ENCODE data around the gene LDLRAD3.

Gene LDLRAD3

GRCh38 chr11:36077368-36077767 lies 133.5 kb downstream of the LDLRAD3 start:
- peaks cover 25% of the 10 kb centered on the region for H3K4me1 ChIP-seq (ENCODE audit: control insufficient read depth, insufficient read depth, low read length, poor library complexity, severe bottlenecking)
- no peak overlapping the region for H3K4me3 ChIP-seq (ENCODE audit: extremely low read depth, insufficient read depth, low read length, poor library complexity, severe bottlenecking)
- peaks cover 14% of the 10 kb centered on the region for H3K9me3 ChIP-seq (ENCODE audit: control insufficient read depth, low read length)
- peaks cover 10% of the 10 kb centered on the region for H3K36me3 ChIP-seq (ENCODE audit: control insufficient read depth, insufficient read depth, low read length)
- 97 to 100% methylated on average over 4 of the region's 4 CpGs for WGBS, 2 experiments (ENCODE audit: insufficient coverage in 2 of 2)
- no peak overlapping the region for H3K27ac ChIP-seq (ENCODE audit: low read depth, low read length, severe bottlenecking)

GRCh38 chr11:36077886-36078685 lies 134.2 kb downstream of the LDLRAD3 start:
- Histone ChIP-seq H3K4me3 (ENCODE audit: extremely low read depth, insufficient read depth, low read length, poor library complexity, severe bottlenecking) (no peak overlapping the region), H3K9me3 (ENCODE audit: control insufficient read depth, low read length) (peaks cover 14% of the 10 kb centered on the region), H3K4me1 (ENCODE audit: control insufficient read depth, insufficient read depth, low read length, poor library complexity, severe bottlenecking) (peaks cover 18% of the 10 kb centered on the region), H3K27ac (ENCODE audit: low read depth, low read length, severe bottlenecking) (no peak overlapping the region), H3K36me3 (ENCODE audit: control insufficient read depth, insufficient read depth, low read length) (peaks cover 17% of the 10 kb centered on the region)
- WGBS, 2 experiments (ENCODE audit: insufficient coverage in 2 of 2), result 88 to 94% methylated on average over 4 to 6 of the region's 10 CpGs

GRCh38 chr11:36078686-36079055 lies 134.8 kb downstream of the LDLRAD3 start:
- Histone ChIP-seq H3K9me3 (ENCODE audit: control insufficient read depth, low read length) (peaks cover 14% of the 10 kb centered on the region), H3K4me1 (ENCODE audit: control insufficient read depth, insufficient read depth, low read length, poor library complexity, severe bottlenecking) (peaks cover 12% of the 10 kb centered on the region), H3K36me3 (ENCODE audit: control insufficient read depth, insufficient read depth, low read length) (peaks cover 20% of the 10 kb centered on the region), H3K4me3 (ENCODE audit: extremely low read depth, insufficient read depth, low read length, poor library complexity, severe bottlenecking) (no peak overlapping the region), H3K27ac (ENCODE audit: low read depth, low read length, severe bottlenecking) (no peak overlapping the region)
- WGBS, 2 experiments (ENCODE audit: insufficient coverage in 2 of 2), result 97 to 98% methylated on average over 7 to 9 of the region's 11 CpGs

- peaks cover 32% of the 10 kb centered on the region for H3K36me3 ChIP-seq (ENCODE audit: control insufficient read depth, insufficient read depth, low read length)
- H3K9me3 ChIP-seq (ENCODE audit: control insufficient read depth, low read length), result peaks cover 14% of the 10 kb centered on the region
- WGBS, 2 experiments (ENCODE audit: insufficient coverage in 2 of 2), result 97 to 98% methylated on average over 5 to 7 of the region's 7 CpGs
- no peak overlapping the region for H3K27ac ChIP-seq (ENCODE audit: low read depth, low read length, severe bottlenecking)
- peaks cover 2% of the 10 kb centered on the region for H3K4me1 ChIP-seq (ENCODE audit: control insufficient read depth, insufficient read depth, low read length, poor library complexity, severe bottlenecking)
- no peak overlapping the region for H3K4me3 ChIP-seq (ENCODE audit: extremely low read depth, insufficient read depth, low read length, poor library complexity, severe bottlenecking)
These were observed 136.2 kb downstream of the LDLRAD3 start for GRCh38 chr11:36079878-36080675.

GRCh38 chr11:36081274-36081945 lies 137.5 kb downstream of the LDLRAD3 start:
- Histone ChIP-seq H3K4me1 (ENCODE audit: control insufficient read depth, insufficient read depth, low read length, poor library complexity, severe bottlenecking) (peaks cover 3% of the 10 kb centered on the region), H3K36me3 (ENCODE audit: control insufficient read depth, insufficient read depth, low read length) (peaks cover 39% of the 10 kb centered on the region), H3K4me3 (ENCODE audit: extremely low read depth, insufficient read depth, low read length, poor library complexity, severe bottlenecking) (no peak overlapping the region), H3K9me3 (ENCODE audit: control insufficient read depth, low read length) (peaks cover 7% of the 10 kb centered on the region), H3K27ac (ENCODE audit: low read depth, low read length, severe bottlenecking) (no peak overlapping the region)
- WGBS, 2 experiments (ENCODE audit: insufficient coverage in 2 of 2), result 90 to 95% methylated on average over 9 to 11 of the region's 11 CpGs

GRCh38 chr11:36086366-36086765 lies 142.5 kb downstream of the LDLRAD3 start:
- H3K4me3 ChIP-seq (ENCODE audit: extremely low read depth, insufficient read depth, low read length, poor library complexity, severe bottlenecking), result no peak overlapping the region
- 53 to 64% methylated on average over 3 to 4 of the region's 6 CpGs for WGBS, 2 experiments (ENCODE audit: insufficient coverage in 2 of 2)
- no peak overlapping the region for H3K27ac ChIP-seq (ENCODE audit: low read depth, low read length, severe bottlenecking)
- H3K4me1 ChIP-seq (ENCODE audit: control insufficient read depth, insufficient read depth, low read length, poor library complexity, severe bottlenecking), result peaks cover 40% of the 10 kb centered on the region
- peaks cover 50% of the 10 kb centered on the region for H3K36me3 ChIP-seq (ENCODE audit: control insufficient read depth, insufficient read depth, low read length)
- no peaks in the 10 kb centered on the region for H3K9me3 ChIP-seq (ENCODE audit: control insufficient read depth, low read length)

- Histone ChIP-seq H3K4me1 (ENCODE audit: control insufficient read depth, insufficient read depth, low read length, poor library complexity, severe bottlenecking) (peaks cover 60% of the 10 kb centered on the region), H3K36me3 (ENCODE audit: control insufficient read depth, insufficient read depth, low read length) (peaks cover 33% of the 10 kb centered on the region), H3K27ac (ENCODE audit: low read depth, low read length, severe bottlenecking) (peak overlapping the region; percentile 47), H3K4me3 (ENCODE audit: extremely low read depth, insufficient read depth, low read length, poor library complexity, severe bottlenecking) (no peak overlapping the region), H3K9me3 (ENCODE audit: control insufficient read depth, low read length) (peaks cover under 1% of the 10 kb centered on the region)
- WGBS, 2 experiments (ENCODE audit: insufficient coverage in 2 of 2), result 85 to 87% methylated on average over 4 to 6 of the region's 6 CpGs
These were observed 144.6 kb downstream of the LDLRAD3 start for GRCh38 chr11:36088266-36088972.

- Histone ChIP-seq H3K4me3 (ENCODE audit: extremely low read depth, insufficient read depth, low read length, poor library complexity, severe bottlenecking) (no peak overlapping the region), H3K36me3 (ENCODE audit: control insufficient read depth, insufficient read depth, low read length) (peaks cover 33% of the 10 kb centered on the region), H3K27ac (ENCODE audit: low read depth, low read length, severe bottlenecking) (no peak overlapping the region), H3K4me1 (ENCODE audit: control insufficient read depth, insufficient read depth, low read length, poor library complexity, severe bottlenecking) (peaks cover 67% of the 10 kb centered on the region), H3K9me3 (ENCODE audit: control insufficient read depth, low read length) (peaks cover 13% of the 10 kb centered on the region)
These were observed 146.1 kb downstream of the LDLRAD3 start for GRCh38 chr11:36089920-36090319.

GRCh38 chr11:36090356-36091109 lies 146.7 kb downstream of the LDLRAD3 start:
- peaks cover 13% of the 10 kb centered on the region for H3K9me3 ChIP-seq (ENCODE audit: control insufficient read depth, low read length)
- 93% methylated on average over 3 to 8 of the region's 10 CpGs for WGBS, 2 experiments (ENCODE audit: insufficient coverage in 2 of 2)
- H3K27ac ChIP-seq (ENCODE audit: low read depth, low read length, severe bottlenecking), result peak overlapping the region; percentile 87
- H3K4me3 ChIP-seq (ENCODE audit: extremely low read depth, insufficient read depth, low read length, poor library complexity, severe bottlenecking), result no peak overlapping the region
- H3K36me3 ChIP-seq (ENCODE audit: control insufficient read depth, insufficient read depth, low read length), result peaks cover 37% of the 10 kb centered on the region
- peaks cover 67% of the 10 kb centered on the region for H3K4me1 ChIP-seq (ENCODE audit: control insufficient read depth, insufficient read depth, low read length, poor library complexity, severe bottlenecking)
